GM19099 (cell line): ENCODE measurements around the gene TMEM259.

Experiments used
- POLR2A ChIP-seq: IDR thresholded peaks from 3 replicates; pipeline ENCODE4 v1.6.1; 2011; ENCODE audit warnings: low read depth; ENCODE audit not compliant: insufficient read length; ENCODE audit errors: extremely low read depth

The TMEM259 gene

DNA sequence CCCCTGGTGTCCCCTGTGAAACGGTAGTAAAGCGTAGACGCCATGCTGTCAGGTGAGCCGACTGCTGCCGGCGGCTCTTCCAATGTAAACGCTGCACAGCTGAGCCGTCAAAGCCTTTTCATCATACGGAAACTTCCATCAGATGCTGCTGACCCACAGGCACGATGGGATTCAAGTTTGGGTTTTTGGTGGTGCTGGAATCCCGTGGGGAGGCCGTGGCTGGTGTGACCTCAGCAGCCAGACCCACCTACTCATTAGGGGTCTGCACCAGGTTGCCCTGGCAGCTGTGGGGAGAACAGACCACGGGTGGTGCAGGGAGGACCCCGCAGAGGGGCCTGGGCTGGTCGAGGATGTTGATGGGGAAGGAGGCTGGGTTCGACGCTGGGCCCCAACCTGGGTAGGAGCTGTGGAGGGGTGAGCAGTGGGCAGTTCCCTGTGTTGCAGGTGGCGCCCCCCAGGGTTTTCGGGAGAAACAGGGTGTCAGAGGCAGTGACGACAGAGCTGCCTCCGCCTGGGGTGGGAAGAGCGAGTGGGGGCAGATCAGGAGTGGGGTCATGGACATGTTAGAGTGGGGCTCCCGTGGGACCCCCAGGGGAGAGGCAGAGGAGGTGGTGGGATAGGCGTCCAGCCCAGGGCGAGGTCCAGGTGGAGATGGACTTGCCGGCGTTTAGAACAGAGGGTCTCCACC is 14.1 kb downstream of the TMEM259 start:
- no peak for TF ChIP-seq POLR2A

DNA sequence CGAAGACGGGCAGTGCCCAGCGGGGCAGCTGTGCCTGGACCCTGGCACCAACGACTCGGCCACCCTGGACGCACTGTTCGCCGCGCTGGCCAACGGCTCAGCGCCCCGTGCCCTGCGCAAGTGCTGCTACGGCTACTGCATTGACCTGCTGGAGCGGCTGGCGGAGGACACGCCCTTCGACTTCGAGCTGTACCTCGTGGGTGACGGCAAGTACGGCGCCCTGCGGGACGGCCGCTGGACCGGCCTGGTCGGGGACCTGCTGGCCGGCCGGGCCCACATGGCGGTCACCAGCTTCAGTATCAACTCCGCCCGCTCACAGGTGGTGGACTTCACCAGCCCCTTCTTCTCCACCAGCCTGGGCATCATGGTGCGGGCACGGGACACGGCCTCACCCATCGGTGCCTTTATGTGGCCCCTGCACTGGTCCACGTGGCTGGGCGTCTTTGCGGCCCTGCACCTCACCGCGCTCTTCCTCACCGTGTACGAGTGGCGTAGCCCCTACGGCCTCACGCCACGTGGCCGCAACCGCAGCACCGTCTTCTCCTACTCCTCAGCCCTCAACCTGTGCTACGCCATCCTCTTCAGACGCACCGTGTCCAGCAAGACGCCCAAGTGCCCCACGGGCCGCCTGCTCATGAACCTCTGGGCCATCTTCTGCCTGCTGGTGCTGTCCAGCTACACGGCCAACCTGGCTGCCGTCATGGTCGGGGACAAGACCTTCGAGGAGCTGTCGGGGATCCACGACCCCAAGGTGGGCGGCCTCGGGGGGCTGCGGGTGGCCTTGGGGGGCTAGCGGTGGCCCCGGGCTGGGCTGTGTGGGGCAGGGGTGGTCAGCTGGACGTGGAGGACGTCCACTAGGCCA is 15.9 kb downstream of the TMEM259 start:
- TF ChIP-seq POLR2A, result no peak

DNA sequence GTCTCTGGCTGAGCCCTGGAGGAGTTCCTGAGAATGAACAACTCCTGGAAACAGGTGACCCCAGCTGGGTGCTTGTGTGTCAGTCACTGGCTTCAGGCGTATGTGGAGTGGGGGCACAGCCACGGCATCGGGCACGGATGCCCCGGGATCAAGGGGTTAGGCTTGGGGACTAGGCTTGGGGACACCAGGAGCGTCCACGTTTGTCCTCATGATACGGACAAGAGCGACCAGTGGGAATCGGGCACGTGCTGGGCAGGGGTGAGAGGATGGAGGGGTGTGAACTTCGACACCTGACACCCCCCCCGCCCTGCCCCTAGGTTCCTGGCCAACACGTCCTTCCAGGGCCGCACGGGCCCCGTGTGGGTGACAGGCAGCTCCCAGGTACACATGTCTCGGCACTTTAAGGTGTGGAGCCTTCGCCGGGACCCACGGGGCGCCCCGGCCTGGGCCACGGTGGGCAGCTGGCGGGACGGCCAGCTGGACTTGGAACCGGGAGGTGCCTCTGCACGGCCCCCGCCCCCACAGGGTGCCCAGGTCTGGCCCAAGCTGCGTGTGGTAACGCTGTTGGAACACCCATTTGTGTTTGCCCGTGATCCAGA is 16.6 kb downstream of the TMEM259 start:
- TF ChIP-seq POLR2A, result no peak

DNA sequence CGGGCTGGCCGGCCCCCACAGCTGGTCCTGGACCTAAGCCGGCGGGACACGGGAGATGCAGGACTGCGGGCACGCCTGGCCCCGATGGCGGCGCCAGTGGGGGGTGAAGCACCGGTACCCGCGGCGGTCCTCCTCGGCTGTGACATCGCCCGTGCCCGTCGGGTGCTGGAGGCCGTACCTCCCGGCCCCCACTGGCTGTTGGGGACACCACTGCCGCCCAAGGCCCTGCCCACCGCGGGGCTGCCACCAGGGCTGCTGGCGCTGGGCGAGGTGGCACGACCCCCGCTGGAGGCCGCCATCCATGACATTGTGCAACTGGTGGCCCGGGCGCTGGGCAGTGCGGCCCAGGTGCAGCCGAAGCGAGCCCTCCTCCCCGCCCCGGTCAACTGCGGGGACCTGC is 17.6 kb downstream of the TMEM259 start:
- TF ChIP-seq POLR2A, result no peak

DNA sequence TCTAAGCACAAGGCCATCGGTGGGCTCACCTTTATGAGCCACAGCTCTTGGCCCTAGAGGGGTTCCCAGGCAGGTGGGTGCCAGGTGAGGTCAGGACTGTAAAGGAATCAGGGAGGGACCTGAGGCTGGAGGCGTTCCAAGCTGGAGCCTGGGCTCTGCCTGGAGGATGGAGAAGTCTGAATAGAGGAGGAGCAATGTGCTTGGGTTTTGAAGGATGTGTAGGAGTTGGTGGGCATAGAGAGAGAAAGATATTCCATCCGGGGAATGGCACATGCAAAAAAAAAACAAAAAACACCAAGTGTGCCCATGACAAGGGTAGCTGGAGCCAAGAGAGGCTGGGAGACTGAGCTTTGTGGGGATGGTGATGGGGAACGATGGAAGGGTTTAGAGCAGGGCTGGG is 18.3 kb downstream of the TMEM259 start:
- TF ChIP-seq POLR2A, result no peak

DNA sequence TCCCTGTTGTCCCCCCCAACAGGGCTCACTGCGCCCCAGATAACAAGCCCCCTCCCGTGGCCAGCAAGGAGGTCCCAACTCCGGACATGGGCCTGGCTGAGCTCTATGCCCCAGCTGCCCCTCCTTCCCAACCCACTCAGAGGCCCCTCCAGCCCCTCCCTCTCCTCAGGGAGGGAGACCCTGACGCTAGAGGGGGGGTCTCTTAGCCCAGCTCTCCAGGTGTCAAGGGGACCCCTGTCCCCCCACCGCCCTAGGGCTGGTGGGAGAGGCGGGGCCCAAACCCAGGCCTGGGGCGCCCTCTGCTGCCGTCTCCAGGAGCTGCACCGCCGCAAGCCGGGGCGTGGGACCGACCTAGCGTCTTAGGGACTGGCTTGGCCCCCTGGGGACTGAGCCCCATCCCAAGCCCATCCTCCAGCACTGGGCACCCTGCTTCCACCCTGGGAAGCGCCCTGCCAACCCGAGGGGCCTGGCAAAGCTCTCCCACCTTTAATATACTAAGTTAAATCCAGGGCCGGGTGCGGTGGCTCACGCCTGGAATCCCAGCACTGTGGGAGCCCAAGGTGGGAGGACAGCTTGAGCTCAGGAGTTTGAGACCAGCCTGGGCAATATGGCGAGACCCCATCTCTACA is 19.3 kb downstream of the TMEM259 start:
- no peak for TF ChIP-seq POLR2A

DNA sequence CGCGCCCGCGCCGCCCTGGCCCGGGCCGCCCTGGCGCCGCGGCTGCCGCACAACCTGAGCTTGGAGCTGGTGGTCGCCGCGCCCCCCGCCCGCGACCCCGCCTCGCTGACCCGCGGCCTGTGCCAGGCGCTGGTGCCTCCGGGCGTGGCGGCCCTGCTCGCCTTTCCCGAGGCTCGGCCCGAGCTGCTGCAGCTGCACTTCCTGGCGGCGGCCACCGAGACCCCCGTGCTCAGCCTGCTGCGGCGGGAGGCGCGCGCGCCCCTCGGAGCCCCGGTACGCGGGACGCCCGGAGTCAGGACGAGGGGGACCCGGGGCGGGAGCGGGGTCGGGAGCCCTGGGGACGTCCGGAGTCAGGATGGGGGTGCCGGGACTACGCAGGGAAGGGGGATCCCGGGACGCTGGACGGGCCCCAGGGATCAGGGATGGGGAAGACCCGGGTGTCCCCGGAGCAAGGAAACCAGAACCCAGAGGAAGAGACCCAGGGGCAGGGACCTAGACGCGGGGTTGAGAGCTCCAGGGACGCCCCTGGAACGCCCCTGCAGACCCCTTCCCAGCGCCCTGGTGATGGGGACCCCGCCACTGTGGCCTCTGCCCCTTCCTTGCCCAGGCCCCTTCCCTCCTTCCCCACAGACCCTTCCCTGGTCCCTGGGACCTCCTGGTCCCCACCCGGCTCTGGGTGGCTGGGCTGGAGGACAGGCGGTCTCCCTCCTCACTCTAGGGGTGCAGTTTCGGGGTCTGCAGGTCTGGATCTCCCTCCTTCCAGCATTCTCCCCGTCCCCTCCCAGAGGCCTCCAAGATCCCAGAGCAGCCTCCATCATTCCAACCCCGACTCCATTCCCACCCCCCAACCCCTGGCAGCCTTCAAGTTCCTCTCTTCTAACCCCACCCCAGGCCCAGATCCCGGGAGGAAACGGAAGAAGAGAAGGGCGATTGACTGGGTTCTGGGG is 20.1 kb downstream of the TMEM259 start:
- TF ChIP-seq POLR2A, result no peak

DNA sequence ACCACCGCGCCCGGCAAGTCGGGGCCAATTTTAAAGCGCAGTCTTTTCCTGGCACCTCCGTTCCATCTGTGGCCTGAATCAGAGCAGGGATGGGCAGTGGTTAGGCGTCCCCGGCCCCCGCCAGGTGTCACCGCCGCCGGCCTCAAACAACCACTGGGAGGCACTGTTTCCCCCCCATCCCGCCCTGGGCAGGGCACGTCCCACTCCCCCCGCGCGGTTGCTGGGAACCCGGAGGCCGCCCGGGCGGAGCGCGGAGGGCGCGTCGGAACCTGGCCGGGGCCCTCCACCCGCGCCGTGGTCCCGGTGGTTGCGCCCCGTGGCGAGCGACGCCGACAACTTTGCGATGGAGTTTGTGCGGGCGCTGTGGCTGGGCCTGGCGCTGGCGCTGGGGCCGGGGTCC is 20.8 kb downstream of the TMEM259 start, which contains the start of gene GRIN3B:
Gene GRIN3B (plus strand): TSS at position 325 of the 400 bp plus-strand sequence. CDS start 19 bp downstream, at position 344.
- no peak for TF ChIP-seq POLR2A

DNA sequence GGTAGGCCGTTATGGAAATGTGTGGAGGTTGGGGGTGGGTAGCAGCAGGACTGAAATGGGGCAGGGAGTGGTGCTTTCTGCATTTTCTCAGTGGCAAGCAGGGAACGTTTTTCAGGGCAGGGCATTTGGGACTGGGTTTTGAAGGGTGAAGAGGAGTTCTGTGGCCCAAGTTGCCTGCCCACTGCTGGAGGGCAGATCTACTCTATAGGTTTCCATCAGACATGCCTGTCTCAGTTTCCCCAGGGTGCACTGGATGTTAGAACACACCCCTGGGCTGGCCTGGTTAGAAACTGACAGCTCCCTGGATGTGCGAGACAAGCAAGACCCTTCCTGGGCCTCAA is 21.6 kb downstream of the TMEM259 start:
- no peak for TF ChIP-seq POLR2A

DNA sequence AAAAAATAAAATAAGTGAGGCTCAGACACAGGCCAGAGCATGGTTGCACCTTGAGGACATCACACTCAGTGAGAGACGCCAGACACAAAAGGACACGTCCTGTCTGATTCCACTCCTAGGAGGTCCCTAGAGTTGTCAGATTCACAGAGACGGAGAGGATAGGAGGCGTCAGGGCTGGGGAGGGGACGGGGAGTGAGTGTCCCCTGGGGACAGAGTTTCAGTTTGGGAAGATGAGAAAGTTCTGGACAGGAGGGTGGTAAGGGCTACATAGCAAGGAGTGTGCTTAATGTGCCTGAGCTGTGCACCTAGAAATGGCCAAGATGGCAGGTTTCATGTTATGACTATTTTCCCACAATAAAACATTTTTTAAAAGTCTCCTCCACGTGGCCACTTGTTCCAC is 22.9 kb downstream of the TMEM259 start:
- TF ChIP-seq POLR2A, result no peak

DNA sequence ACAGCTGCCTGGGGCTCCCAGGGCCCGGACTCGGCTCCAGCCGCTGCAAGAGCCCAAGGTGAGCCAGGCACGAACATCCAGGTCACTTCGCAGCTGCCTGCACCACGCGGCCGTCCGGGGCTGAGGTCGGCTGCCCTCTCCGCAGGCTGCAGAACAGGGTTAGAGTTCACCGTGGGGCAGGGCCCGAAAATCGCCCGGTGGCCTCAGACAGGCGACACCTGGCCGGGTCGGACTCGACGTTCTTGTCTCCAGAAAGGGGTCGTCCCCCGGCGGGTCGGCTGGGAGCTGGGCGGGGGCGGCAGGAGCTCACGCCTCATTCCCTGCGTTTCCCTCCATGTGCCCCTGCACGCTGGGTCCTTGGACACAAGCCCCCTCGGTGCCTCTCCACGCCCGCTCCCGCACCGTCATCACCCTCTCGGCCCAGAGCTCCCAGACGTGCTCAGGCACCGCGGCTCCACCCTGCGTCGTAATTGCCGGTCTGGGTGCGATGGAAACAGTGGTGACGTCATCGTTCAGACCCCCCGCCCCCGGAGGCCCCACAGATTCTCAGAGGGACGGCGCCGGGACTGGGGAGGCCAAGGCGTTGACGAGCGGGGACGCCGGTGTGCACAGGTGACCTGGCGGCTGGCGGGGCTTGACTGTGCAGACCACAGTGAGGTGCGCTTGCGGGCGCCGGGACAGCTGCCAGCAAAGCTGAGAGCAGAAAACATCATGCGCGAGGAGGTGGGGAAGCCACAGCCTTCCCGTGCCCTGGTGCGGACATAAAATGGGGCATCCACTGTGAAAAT is 24.7 kb downstream of the TMEM259 start:
- no peak for TF ChIP-seq POLR2A

DNA sequence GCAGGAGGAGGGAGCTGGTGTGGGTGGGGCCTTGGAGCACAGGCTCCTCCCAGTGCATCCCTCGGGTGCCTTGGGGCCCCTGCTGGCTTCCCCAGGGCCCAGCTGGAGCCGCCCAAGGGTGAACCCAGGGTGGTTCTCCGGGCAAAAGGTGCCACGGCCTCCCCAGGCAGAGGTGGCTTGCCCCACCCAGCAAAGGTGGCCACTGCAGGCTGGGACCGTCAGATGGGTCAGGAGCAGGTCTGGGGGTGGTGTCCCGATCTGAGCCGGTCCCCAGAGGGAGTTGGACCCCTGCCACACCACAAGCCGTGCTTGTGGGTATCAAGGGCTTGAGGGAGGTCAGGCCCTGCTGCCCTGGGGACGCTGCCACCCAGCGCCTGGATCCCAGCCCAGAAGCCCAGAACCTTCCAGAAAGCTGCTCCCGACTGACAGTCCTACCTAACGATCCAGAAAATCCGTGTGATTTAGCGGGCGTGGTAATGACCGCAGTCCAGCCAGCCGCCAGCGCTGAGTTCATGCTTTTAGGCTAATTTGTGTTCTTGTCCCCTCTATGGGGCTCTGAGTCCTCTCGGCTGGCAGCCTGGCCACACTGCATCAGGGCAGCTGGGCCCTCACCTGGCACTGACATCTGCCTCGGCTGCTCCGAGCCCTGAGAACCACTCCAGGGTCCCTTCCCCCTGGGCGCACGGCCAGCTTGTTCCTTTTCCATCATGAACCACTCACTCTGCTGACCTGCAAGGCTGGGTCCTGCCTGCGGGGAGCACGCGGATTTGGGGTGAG is 25.7 kb downstream of the TMEM259 start:
- TF ChIP-seq POLR2A, result no peak

DNA sequence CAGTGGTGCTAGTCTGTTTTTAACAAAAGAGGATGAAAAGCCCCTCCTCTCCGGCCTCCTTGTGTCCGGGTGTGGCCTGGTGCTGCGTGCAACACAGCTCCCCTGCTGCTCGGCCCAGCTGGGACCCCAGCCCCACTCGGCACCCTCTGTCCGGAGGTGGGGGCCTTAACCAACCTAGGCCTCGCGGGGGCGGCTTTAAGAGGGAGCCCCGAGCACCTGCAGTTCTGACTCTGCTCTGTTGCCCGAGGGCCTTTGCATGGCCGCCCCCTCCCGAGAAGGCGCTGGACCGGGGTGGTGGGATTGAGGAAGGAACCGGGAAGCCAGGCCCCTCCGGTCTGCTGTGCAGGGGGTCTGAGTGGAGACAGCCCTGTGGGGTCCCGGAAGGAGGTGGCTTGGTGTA is 26.4 kb downstream of the TMEM259 start:
- TF ChIP-seq POLR2A, result no peak
